Type B pancreatic cell (in vitro differentiated cells): ENCODE measurements around the gene SLC15A1. TPM values are rescaled to one million over a fixed set of nuclear protein-coding genes. Genes with fewer than 3 reads are reported as not detected.
A peak's percentile ranks its signal among the peaks of the same experiment; 100 is the strongest.
"Not testable (repeated sequence)": the region's sequence is repeated elsewhere in the genome, so short reads cannot be mapped to it uniquely, and the experiment has no call there.

ENCODE experiments used
- DNase-seq: peaks from one replicate; pipeline ENCODE4 v3.0.0; 2021; ENCODE audit warnings: mixed read lengths; ENCODE audit not compliant: unreplicated experiment; ENCODE audit errors: extremely low spot score
- H3K27ac Mint-ChIP-seq: 2 replicates; pipeline ENCODE4 v1.8.0; 2021; ENCODE audit warnings: mild to moderate bottlenecking, mixed read lengths
- H3K27me3 Mint-ChIP-seq: 2 replicates; pipeline ENCODE4 v1.8.0; 2021; ENCODE audit warnings: mixed read lengths
- H3K36me3 Mint-ChIP-seq: 2 replicates; pipeline ENCODE4 v1.8.0; 2021; ENCODE audit warnings: mixed read lengths
- H3K4me1 Mint-ChIP-seq: one replicate; pipeline ENCODE4 v1.8.0; 2021; ENCODE audit warnings: mixed read lengths; ENCODE audit not compliant: unreplicated experiment
- H3K4me3 Mint-ChIP-seq: 2 replicates; pipeline ENCODE4 v1.8.0; 2021; ENCODE audit warnings: mild to moderate bottlenecking, mixed read lengths
- H3K9me3 Mint-ChIP-seq: 2 replicates; pipeline ENCODE4 v1.8.0; 2021; ENCODE audit warnings: mixed read lengths
- total RNA-seq: library from RNA; stranded (reverse); gene quantifications from 2 replicates; pipeline ENCODE4 v1.2.1, GENCODE V29; 2021; ENCODE audit warnings: low replicate concordance
- TF ChIP-seq, protein P1 (sequence below): fragments of 200-600 bp; sonication (generic); conservative IDR thresholded peaks from 2 replicates; pipeline ENCODE4 v1.5.0; 2021; ENCODE audit warnings: antibody characterized with exemption, mild to moderate bottlenecking

Gene SLC15A1
- total RNA-seq, 1 donor from 2014 or later, result 3.2 TPM

DNA sequence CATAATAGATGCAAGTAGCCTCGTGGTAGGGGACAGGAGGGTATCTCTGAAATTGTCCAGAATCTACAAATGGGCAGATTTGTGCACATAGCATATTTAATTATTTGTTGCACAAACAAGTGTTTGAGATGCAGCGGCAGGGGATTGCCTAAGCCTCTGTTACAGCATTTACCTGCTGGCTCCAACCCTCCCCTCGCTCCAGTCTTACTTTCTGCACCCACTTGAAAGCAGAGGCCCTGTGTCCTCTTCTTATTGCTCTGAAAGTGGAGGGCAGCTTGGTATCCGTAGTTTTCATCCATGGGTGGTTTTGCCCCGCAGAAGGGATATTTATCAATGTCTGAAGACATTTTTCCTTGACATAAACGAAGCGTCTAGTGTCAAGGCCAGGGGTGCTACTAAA, 102.6 kb downstream of the SLC15A1 start:
- TF ChIP-seq, protein P1, sequence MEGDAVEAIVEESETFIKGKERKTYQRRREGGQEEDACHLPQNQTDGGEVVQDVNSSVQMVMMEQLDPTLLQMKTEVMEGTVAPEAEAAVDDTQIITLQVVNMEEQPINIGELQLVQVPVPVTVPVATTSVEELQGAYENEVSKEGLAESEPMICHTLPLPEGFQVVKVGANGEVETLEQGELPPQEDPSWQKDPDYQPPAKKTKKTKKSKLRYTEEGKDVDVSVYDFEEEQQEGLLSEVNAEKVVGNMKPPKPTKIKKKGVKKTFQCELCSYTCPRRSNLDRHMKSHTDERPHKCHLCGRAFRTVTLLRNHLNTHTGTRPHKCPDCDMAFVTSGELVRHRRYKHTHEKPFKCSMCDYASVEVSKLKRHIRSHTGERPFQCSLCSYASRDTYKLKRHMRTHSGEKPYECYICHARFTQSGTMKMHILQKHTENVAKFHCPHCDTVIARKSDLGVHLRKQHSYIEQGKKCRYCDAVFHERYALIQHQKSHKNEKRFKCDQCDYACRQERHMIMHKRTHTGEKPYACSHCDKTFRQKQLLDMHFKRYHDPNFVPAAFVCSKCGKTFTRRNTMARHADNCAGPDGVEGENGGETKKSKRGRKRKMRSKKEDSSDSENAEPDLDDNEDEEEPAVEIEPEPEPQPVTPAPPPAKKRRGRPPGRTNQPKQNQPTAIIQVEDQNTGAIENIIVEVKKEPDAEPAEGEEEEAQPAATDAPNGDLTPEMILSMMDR, result no peak
- Mint-ChIP-seq H3K27ac (peak overlapping the region; percentile 94), H3K36me3 (no peaks in the 10 kb centered on the region), H3K4me1 (peaks cover 10% of the 10 kb centered on the region), H3K4me3 (peak overlapping the region; percentile 66), H3K27me3 (peaks cover 3% of the 10 kb centered on the region), H3K9me3 (peaks cover 5% of the 10 kb centered on the region)
- no peak for DNase-seq

DNA sequence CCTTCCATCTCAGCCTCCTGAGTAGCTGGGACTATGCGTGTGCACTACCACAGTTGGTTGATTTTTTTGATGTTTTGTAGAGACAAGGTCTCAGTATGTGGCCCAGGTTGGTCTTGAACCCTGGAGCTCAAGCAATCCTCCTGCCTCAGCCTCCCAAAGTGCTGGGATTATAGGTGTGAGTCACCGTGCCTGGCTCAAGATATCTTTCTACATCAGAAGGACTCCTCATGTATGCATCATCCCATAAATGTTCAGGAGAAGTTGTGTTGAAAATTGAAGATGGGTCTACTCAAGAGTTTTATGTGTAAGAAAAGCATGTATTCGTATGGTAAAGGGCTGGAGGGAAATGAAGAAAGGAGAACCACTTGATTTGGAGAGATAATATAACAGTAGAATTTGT, 103.8 kb downstream of the SLC15A1 start:
- H3K4me3 Mint-ChIP-seq, result no peak overlapping the region
- peaks cover 5% of the 10 kb centered on the region for H3K9me3 Mint-ChIP-seq
- peaks cover 10% of the 10 kb centered on the region for H3K4me1 Mint-ChIP-seq
- no peak for DNase-seq
- no peaks in the 10 kb centered on the region for H3K36me3 Mint-ChIP-seq
- H3K27me3 Mint-ChIP-seq, result no peaks in the 10 kb centered on the region
- TF ChIP-seq, protein P1, result no peak
- peak overlapping the region; percentile 94 for H3K27ac Mint-ChIP-seq

DNA sequence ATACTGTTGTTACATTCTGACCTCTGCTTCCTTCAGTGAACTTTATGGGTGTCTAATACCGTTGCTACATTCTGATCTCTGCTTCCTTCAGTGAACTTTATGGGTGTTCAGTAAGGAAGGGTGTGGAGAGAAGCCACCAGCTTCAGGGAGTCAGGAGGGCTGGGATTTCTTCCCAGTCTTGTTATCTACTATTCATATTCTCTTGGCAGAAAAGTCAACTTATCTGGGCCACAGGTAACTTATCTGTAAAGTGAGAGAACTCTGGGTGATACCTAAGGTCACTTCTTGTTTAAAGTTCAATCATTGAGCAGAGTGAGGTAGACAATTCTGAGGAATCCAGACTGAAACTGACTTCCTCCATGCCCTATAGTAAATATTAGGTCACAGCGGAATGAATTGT, 104.3 kb downstream of the SLC15A1 start:
- peaks cover 5% of the 10 kb centered on the region for H3K9me3 Mint-ChIP-seq
- peak overlapping the region; percentile 17 for H3K4me3 Mint-ChIP-seq
- TF ChIP-seq, protein P1, result no peak
- DNase-seq, result no peak
- H3K4me1 Mint-ChIP-seq, result peaks cover 5% of the 10 kb centered on the region
- H3K27ac Mint-ChIP-seq, result peak overlapping the region; percentile 94
- no peaks in the 10 kb centered on the region for H3K27me3 Mint-ChIP-seq
- no peaks in the 10 kb centered on the region for H3K36me3 Mint-ChIP-seq

DNA sequence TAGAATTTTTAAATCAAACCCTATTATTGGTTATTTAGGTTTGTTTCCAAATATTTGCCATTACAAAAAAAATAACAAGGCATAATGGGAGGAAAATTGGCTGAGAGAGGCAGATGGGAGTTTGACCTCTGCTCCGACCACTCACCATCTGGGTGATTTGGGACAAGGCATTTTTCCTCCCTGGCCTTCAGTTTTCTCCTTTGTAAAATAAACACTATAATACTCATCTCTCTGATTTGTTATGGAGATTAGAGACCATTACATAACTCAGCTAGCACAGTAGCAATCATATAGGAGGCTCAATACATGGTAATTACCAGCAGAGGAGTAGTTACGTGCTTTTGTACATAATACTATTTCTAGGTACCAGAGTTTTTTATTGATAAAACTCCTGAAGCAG, 105.4 kb downstream of the SLC15A1 start:
- peak overlapping the region; percentile 46 for H3K27ac Mint-ChIP-seq
- no peak for DNase-seq
- peaks cover 5% of the 10 kb centered on the region for H3K4me1 Mint-ChIP-seq
- H3K9me3 Mint-ChIP-seq, result peaks cover 5% of the 10 kb centered on the region
- no peaks in the 10 kb centered on the region for H3K36me3 Mint-ChIP-seq
- TF ChIP-seq, protein P1, result no peak
- H3K4me3 Mint-ChIP-seq, result no peak overlapping the region
- H3K27me3 Mint-ChIP-seq, result no peaks in the 10 kb centered on the region

DNA sequence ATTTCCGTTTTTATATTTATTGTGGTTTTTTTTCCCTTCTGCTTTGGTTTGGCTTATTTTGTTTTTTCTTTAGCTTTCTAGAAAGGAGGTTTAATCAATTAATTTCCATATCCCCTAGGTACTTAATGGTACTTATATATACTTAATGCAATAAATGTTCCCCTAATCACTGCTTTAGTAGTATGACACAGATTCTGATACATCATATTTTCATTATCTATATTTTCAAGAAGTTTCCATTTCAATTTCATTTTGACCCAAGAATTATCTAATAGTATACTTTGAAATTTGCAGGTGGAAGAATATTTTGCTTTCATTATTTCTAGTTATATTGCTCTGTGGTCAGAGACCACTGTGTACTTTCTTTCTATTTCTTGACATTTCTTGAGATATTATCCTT, 109.0 kb downstream of the SLC15A1 start:
- H3K27me3 Mint-ChIP-seq, result no peaks in the 10 kb centered on the region
- H3K36me3 Mint-ChIP-seq, result no peaks in the 10 kb centered on the region
- no peak overlapping the region for H3K4me3 Mint-ChIP-seq
- no peak for DNase-seq
- TF ChIP-seq, protein P1, result no peak
- no peaks in the 10 kb centered on the region for H3K4me1 Mint-ChIP-seq
- no peaks in the 10 kb centered on the region for H3K9me3 Mint-ChIP-seq
- no peak overlapping the region for H3K27ac Mint-ChIP-seq

DNA sequence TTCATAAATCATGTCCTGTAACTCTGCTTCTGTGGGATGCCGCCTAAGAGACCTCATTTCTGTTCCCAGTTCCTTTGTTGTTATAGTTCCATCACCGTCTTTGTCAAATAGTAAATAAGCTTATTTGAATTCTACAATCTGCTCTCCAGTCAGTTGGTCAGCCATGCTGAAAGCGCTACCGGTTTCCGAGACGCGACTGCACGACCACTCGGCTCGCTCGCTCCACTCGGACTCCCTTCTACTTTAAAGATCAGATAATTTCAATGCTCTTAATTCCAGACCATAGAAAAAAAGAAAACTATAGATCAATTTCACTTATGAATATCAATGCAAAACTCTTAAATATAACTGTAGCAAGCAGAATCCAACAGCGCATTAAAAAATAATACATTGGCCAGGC, 111.4 kb downstream of the SLC15A1 start:
- Mint-ChIP-seq H3K4me3 (no peak overlapping the region), H3K9me3 (no peaks in the 10 kb centered on the region), H3K27me3 (no peaks in the 10 kb centered on the region), H3K27ac (no peak overlapping the region), H3K36me3 (no peaks in the 10 kb centered on the region), H3K4me1 (no peaks in the 10 kb centered on the region)
- TF ChIP-seq, protein P1, result no peak
- DNase-seq, result no peak

DNA sequence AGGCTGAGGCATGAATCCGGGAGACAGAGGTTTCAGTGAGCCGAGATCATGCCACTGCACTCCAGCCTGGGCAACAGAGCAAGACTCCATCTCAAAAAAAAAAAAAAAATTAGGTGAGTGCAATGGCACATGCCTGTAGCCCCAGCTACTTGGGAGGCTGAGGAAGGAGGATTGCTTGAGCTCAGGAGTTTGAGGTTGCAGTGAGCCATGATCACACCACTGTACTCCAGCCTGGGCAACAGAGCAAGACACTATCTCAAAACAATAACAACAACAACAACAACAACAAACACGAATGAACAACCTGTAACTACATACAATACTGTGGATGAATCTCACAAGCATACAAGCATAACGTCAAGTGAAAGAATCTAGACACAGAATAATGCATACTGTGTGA, 112.7 kb downstream of the SLC15A1 start:
- not testable (repeated sequence) for H3K9me3 Mint-ChIP-seq, H3K4me1 Mint-ChIP-seq, DNase-seq, H3K4me3 Mint-ChIP-seq, H3K27ac Mint-ChIP-seq, H3K27me3 Mint-ChIP-seq, H3K36me3 Mint-ChIP-seq

DNA sequence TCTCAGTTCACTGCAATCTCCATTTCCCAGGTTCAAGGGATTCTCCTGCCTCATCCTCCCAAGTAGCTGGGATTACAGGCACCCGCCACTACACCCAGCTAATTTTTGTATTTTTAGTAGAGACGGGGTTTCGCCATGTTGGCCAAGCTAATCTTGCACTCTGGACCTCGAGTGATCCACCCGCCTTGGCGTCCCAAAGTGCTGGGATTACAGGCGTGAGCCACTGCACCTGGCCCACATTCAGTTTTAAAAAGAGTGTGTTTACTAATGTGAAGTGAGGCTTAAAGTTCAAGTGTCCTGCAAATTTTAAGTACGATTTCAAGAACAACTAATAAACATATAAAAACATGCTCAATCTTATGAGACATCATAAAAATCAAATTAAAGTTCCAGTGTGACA, 114.1 kb downstream of the SLC15A1 start:
- not testable (repeated sequence) for H3K36me3 Mint-ChIP-seq, H3K9me3 Mint-ChIP-seq, H3K27me3 Mint-ChIP-seq

More for the DNA sequence above, 114.1 kb downstream of the SLC15A1 start:
- not testable (repeated sequence) for H3K4me1 Mint-ChIP-seq, H3K27ac Mint-ChIP-seq, H3K4me3 Mint-ChIP-seq, DNase-seq
